K562 (cell line): ENCODE measurements around the gene TREX2. TPM values are rescaled to one million over a fixed set of nuclear protein-coding genes. Genes with fewer than 3 reads are reported as not detected.

Source experiments
- ATAC-seq: fragments of 200-7000 bp; cut with Tn5 transposase; 3 replicates; pipeline ENCODE4 v1.9.1; 2020; ENCODE audit warnings: moderate library complexity
- BruUV-seq: library from RNA; stranded (reverse); fragments of 400-500 nt; replicated peaks from 2 replicates; lab custom pipeline; 2021; lab: Mats Ljungman, UMichigan
- CTCF ChIA-PET: fragments of 300-600 bp; formaldehyde crosslinking; extraction: SDS; loops from one replicate; lab custom pipeline; 2021; ENCODE audit warnings: low intra/inter-chr PET ratio; lab: Yijun Ruan, JAX
- POLR2A ChIA-PET: fragments of 300-600, 350-650 bp; sonication (Branson Sonifier 250); formaldehyde crosslinking; extraction: SDS; loops from one replicate; lab custom pipeline; 2021; ENCODE audit warnings: antibody characterized with exemption, inconsistent platforms; lab: Yijun Ruan, JAX
- DNase-seq, 4 experiments: peaks; one replicate each; pipeline versions ENCODE4 v3.0.0 to v3.0.0-alpha.2; 2011 to 2018; ENCODE audit warnings: low spot score in 3 of 4, mixed read lengths in 3 of 4; ENCODE audit errors: extremely low read depth in 1 of 4
- FAIRE-seq: peaks from 2 replicates; lab custom pipeline; 2011; peaks lifted over from hg19 to GRCh38; lab: Jason Lieb, UNC
- H2AFZ ChIP-seq: 2 replicates; pipeline ENCODE4 v1.6.0; 2011; ENCODE audit warnings: low read depth, low read length, control low read depth, inconsistent platforms
- H3K27ac ChIP-seq: fragments of 200-600 bp; 3 replicates; pipeline ENCODE4 v1.8.0; 2011; ENCODE audit warnings: low read depth, mild to moderate bottlenecking, control low read depth, inconsistent platforms, low read length, moderate library complexity, mixed read lengths; ENCODE audit errors: extremely low read depth
- H3K27me3 ChIP-seq, 2 experiments: fragments of 300-600 bp in 1 of 2; 2 replicates in 1 of 2; 3 replicates in 1 of 2; pipeline versions ENCODE4 v1.6.0 to v1.8.0; 2011; ENCODE audit warnings: inconsistent platforms in 2 of 2, low read length in 2 of 2, mild to moderate bottlenecking in 1 of 2, mixed read lengths in 1 of 2, moderate library complexity in 1 of 2; ENCODE audit not compliant: control insufficient read depth in 2 of 2, insufficient read depth in 2 of 2
- H3K36me3 ChIP-seq: fragments of 300-600 bp; 3 replicates; pipeline ENCODE4 v1.8.0; 2011; ENCODE audit warnings: mild to moderate bottlenecking, low read length, inconsistent platforms; ENCODE audit not compliant: control insufficient read depth, insufficient read depth
- H3K4me1 ChIP-seq, 2 experiments: fragments of 200-600 bp in 1 of 2; replicated peaks in 1 of 2; 2 replicates in 1 of 2; 3 replicates in 1 of 2; pipeline versions ENCODE4 v1.5.1 to v1.8.0; 2011; ENCODE audit warnings: inconsistent platforms in 2 of 2, low read length in 2 of 2, mild to moderate bottlenecking in 1 of 2, mixed read lengths in 1 of 2, moderate library complexity in 1 of 2; ENCODE audit not compliant: control insufficient read depth in 2 of 2, insufficient read depth in 2 of 2
- H3K4me2 ChIP-seq: 2 replicates; pipeline ENCODE4 v1.6.1; 2011; ENCODE audit warnings: low read length, control low read depth, inconsistent platforms, mixed read lengths; ENCODE audit not compliant: insufficient read depth
- H3K4me3 ChIP-seq: fragments of 200-600 bp; sonication (generic), shearing (Covaris generic); 2 replicates; pipeline ENCODE4 v1.5.1; 2016; ENCODE audit warnings: control low read depth, inconsistent platforms
- H3K79me2 ChIP-seq: fragments of 200-600 bp; 3 replicates; pipeline ENCODE4 v1.8.0; 2011; ENCODE audit warnings: low read length, inconsistent platforms; ENCODE audit not compliant: control insufficient read depth, insufficient read depth
- H3K9ac ChIP-seq, 2 experiments: 2 replicates each; pipeline versions ENCODE4 v1.6.0 to v1.6.1; 2011; ENCODE audit warnings: low read depth in 2 of 2, low read length in 2 of 2, control low read depth in 1 of 2, inconsistent platforms in 1 of 2, mild to moderate bottlenecking in 1 of 2, mixed read lengths in 1 of 2; ENCODE audit not compliant: insufficient read depth in 1 of 2
- H3K9me1 ChIP-seq: one replicate; pipeline ENCODE4 v1.6.0; 2011; ENCODE audit warnings: inconsistent platforms, mild to moderate bottlenecking, low read length, moderate library complexity; ENCODE audit not compliant: control insufficient read depth, insufficient read depth
- H3K9me3 ChIP-seq: replicated peaks from 2 replicates; pipeline ENCODE4 v1.5.1; 2011; ENCODE audit warnings: low read depth, low read length, inconsistent platforms; ENCODE audit not compliant: control insufficient read depth, insufficient read depth
- H4K20me1 ChIP-seq: replicated peaks from 2 replicates; pipeline ENCODE4 v1.6.1; 2011; ENCODE audit warnings: low read length, inconsistent platforms, mixed read lengths; ENCODE audit not compliant: control insufficient read depth, insufficient read depth
- HINFP ChIP-seq: fragments of 450-650 bp; conservative IDR thresholded peaks from 2 replicates; pipeline ENCODE4 v1.6.1; 2016; ENCODE audit warnings: missing genetic modification characterization, low read depth, mild to moderate bottlenecking, control low read depth, missing compliant biosample characterization
- RBM25 ChIP-seq: fragments of 200-400 bp; formaldehyde crosslinking; IDR thresholded peaks from 2 replicates; pipeline ENCODE4 v1.6.1; 2018; ENCODE audit warnings: low read length, low read depth, moderate library complexity; ENCODE audit not compliant: severe bottlenecking
- SMC3 ChIP-seq: conservative IDR thresholded peaks from 2 replicates; pipeline ENCODE4 v1.6.1; 2011; ENCODE audit warnings: low read depth, low read length, improper control_type of control experiment; ENCODE audit not compliant: insufficient read depth
- ZNF134 ChIP-seq: fragments of 250-450 bp; sonication (Bioruptor Pico); conservative IDR thresholded peaks from 2 replicates; pipeline ENCODE4 v1.4.0; 2020
- WGBS: fragments of 100-300 bp; shearing (Covaris generic); methylation state at CpG from one replicate; pipeline ENCODE4 v1.1.6; 2016; ENCODE audit warnings: low coverage, mixed read lengths; ENCODE audit not compliant: insufficient coverage; ENCODE audit errors: missing lambda C conversion rate; 5-methylcytosine and 5-hydroxymethylcytosine counted together
- in situ Hi-C: fragments of 300-500 bp; cut with MboI; formaldehyde crosslinking; loops from 4 replicates; pipeline ENCODE4 v1.15.0; 2018; ENCODE audit warnings: inconsistent platforms, mixed read lengths
- intact Hi-C: fragments of 100-400 bp; cut with micrococcal nuclease; formaldehyde crosslinking; loops from 2 replicates; pipeline ENCODE4 v1.14.2; 2022
- polyA plus RNA-seq, 8 experiments: library from polyadenylated mRNA; depleted of rRNA in 4 of 8; stranded (reverse) in 5 of 8; unstranded in 3 of 8; fragments of >200 nt; fragmentation: Nextera tagmentation in 2 of 8; fragmentation: Illumina TruSeq in 1 of 8; extraction: Ambion mirVana in 2 of 8; extraction: Trizol in 1 of 8; gene quantifications; 2 replicates each; pipeline versions ENCODE4 v1.2.1 to v1.2.3, GENCODE V29; 2011 to 2014; ENCODE audit warnings: inconsistent platforms in 1 of 8, missing spikeins in 1 of 8
- total RNA-seq, 7 experiments: library from RNA; depleted of rRNA in 6 of 7; stranded (reverse); fragments of >200 nt in 6 of 7; fragmentation: Illumina TruSeq in 2 of 7; extraction: Trizol in 2 of 7; gene quantifications; 2 replicates each; pipeline versions ENCODE4 v1.2.1 to v1.2.3, GENCODE V29; 2011 to 2021; ENCODE audit warnings: low replicate concordance in 1 of 7

Gene TREX2
- total and polyA plus RNA-seq, 9 of the 15 experiments (the other 6 are each of a cell fraction or from before 2014, with no cell fraction given): 0.07 to 1.5 (median 0.33) TPM; not detected in 2

- no peak for ATAC-seq
- intact Hi-C loops: loop anchor here (5.0 to 10.0 kb wide), 2 partner anchors 34 to 401 kb away; partner anchors contain the start of gene PNMA6E
- H3K27me3 ChIP-seq: peaks cover 7 to 21% of the 10 kb centered on the region in 2 experiments; a peak in 4 of 5 replicates
Observed at GRCh38 chrX:153435845-153436244, 10.0 kb downstream of the TREX2 start.

More at GRCh38 chrX:153435845-153436244, 10.0 kb downstream of the TREX2 start:
- CTCF ChIA-PET: no interaction called here
- Histone ChIP-seq H3K4me1 (peaks cover 0 to 4% of the 10 kb centered on the region in 2 experiments; a peak in 1 of 5 replicates), H3K27ac (no peak overlapping the region), H4K20me1 (no peaks in the 10 kb centered on the region), H3K9ac (no peak overlapping the region), H3K9me1 (no peaks in the 10 kb centered on the region), H3K79me2 (no peaks in the 10 kb centered on the region), H3K4me2 (no peak overlapping the region), H3K36me3 (no peaks in the 10 kb centered on the region), H3K9me3 (no peaks in the 10 kb centered on the region), H2AFZ (no peak overlapping the region), H3K4me3 (no peak overlapping the region)
- WGBS: 8% methylated on average over 3 of the region's 3 CpGs
- DNase-seq: no peak
- TF ChIP-seq HINFP (tag) (no peak), ZNF134 (CRISPR knock-in tag) (peak; percentile 97), RBM25 (peak; percentile 59), SMC3 (no peak)
- in situ Hi-C loops: no loop called here
- no TSS peak for BruUV-seq
- POLR2A ChIA-PET: no interaction called here
- FAIRE-seq: no peak
